ENCODE data around the gene SERPINA12. TPM values are rescaled to one million over a fixed set of nuclear protein-coding genes. Genes with fewer than 3 reads are reported as not detected.

SERPINA12 gene
- total RNA-seq, 1 experiment from 2014 or later, result not detected

DNA sequence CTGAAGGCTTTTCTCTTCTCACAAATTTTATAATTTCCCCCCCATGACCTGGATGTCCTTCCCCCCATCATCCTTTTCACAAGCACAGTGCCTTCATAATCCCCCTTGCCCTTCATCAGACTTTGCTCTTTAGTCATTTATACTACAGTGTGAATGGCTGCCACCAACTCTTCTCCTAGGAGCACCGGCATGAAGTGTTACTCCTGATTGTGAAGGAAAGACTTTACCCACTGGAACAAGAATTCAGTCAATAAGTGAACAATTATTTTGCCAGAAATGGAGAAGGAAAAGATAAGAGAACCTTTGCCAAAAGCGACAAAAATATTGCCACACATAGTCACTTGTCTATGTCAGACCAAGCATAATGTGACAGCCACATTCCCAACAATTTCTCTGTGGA lies 38.2 kb downstream of the SERPINA12 start:
- no peak overlapping the region for H3K4me2 ChIP-seq (ENCODE audit: insufficient read depth, insufficient read length, low read length)
- H3K79me1 ChIP-seq (ENCODE audit: insufficient read depth, low read depth, low read length, poor library complexity, severe bottlenecking), result no peaks in the 10 kb centered on the region
- H3K27ac Mint-ChIP-seq, result no peak overlapping the region
- no peaks in the 10 kb centered on the region; a peak in 1 of 4 replicates for H3K4me1 Mint-ChIP-seq
- no peaks in the 10 kb centered on the region for H3K79me2 ChIP-seq (ENCODE audit: insufficient read depth, low read length)
- H2AFZ ChIP-seq (ENCODE audit: low read length), result no peak overlapping the region
- H3K9ac ChIP-seq (ENCODE audit: extremely low read depth, insufficient read length, low read length), result no peak overlapping the region
- no CpG with 5 or more reads among the region's 2 CpGs for WGBS (ENCODE audit: extremely low coverage, insufficient read length, low lambda C conversion rate)
- H2BK20ac ChIP-seq (ENCODE audit: low read depth, low read length, poor library complexity, severe bottlenecking), result no peak overlapping the region
- no peak overlapping the region for H3K23ac ChIP-seq (ENCODE audit: insufficient read length, low read depth, low read length)
- no peak overlapping the region for H3K27ac ChIP-seq (ENCODE audit: insufficient read length, low read depth, low read length)
- no peak overlapping the region for H2BK12ac ChIP-seq (ENCODE audit: insufficient read length, low read depth, low read length)
- H3K23me2 ChIP-seq (ENCODE audit: insufficient read length, low read depth, low read length, poor library complexity, severe bottlenecking), result no peaks in the 10 kb centered on the region
- H4K20me1 ChIP-seq (ENCODE audit: control insufficient read depth, insufficient read depth, insufficient read length), result no peaks in the 10 kb centered on the region
- H3K14ac ChIP-seq (ENCODE audit: insufficient read depth, low read length), result no peak overlapping the region
- H2AK5ac ChIP-seq (ENCODE audit: insufficient read length, low read length), result no peak overlapping the region
- TF ChIP-seq, protein P1, sequence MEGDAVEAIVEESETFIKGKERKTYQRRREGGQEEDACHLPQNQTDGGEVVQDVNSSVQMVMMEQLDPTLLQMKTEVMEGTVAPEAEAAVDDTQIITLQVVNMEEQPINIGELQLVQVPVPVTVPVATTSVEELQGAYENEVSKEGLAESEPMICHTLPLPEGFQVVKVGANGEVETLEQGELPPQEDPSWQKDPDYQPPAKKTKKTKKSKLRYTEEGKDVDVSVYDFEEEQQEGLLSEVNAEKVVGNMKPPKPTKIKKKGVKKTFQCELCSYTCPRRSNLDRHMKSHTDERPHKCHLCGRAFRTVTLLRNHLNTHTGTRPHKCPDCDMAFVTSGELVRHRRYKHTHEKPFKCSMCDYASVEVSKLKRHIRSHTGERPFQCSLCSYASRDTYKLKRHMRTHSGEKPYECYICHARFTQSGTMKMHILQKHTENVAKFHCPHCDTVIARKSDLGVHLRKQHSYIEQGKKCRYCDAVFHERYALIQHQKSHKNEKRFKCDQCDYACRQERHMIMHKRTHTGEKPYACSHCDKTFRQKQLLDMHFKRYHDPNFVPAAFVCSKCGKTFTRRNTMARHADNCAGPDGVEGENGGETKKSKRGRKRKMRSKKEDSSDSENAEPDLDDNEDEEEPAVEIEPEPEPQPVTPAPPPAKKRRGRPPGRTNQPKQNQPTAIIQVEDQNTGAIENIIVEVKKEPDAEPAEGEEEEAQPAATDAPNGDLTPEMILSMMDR (conservative IDR thresholded peaks at IDR 0.05), result no peak
- H3K4ac ChIP-seq (ENCODE audit: low read depth, low read length), result no peak overlapping the region
- H2BK5ac ChIP-seq (ENCODE audit: insufficient read length, low read length), result no peak overlapping the region
- H2BK120ac ChIP-seq (ENCODE audit: low read depth, low read length, poor library complexity, severe bottlenecking), result no peak overlapping the region
- H4K91ac ChIP-seq (ENCODE audit: insufficient read length, low read depth, low read length), result no peak overlapping the region
- peaks cover 0 to 3% (median 0%) of the 10 kb centered on the region in 3 experiments; a peak in 1 of 7 replicates for H3K36me3 Mint-ChIP-seq (ENCODE audit: insufficient read depth in 1 of 3, low read depth in 3 of 3)
- DNase-seq, result no peak
- H4K8ac ChIP-seq (replicated peaks; ENCODE audit: insufficient read length, low read depth, low read length), result no peak overlapping the region
- no peaks in the 10 kb centered on the region for H3K9me3 ChIP-seq (ENCODE audit: control insufficient read depth, low read depth, low read length)
- no peak overlapping the region for H4K5ac ChIP-seq (ENCODE audit: insufficient read length, low read depth, low read length)
- no peak overlapping the region for H3K4me3 Mint-ChIP-seq
- H3K27me3 Mint-ChIP-seq (ENCODE audit: low read depth), result peaks cover 15% of the 10 kb centered on the region
- H3K56ac ChIP-seq (ENCODE audit: insufficient read length, low read depth, low read length), result no peak overlapping the region
- H2BK15ac ChIP-seq (ENCODE audit: low read depth, low read length), result no peak overlapping the region
- no peak overlapping the region for H3T11ph ChIP-seq (ENCODE audit: low read length)
- no peak overlapping the region for H3K18ac ChIP-seq (ENCODE audit: insufficient read length, low read depth, low read length)
- no peaks in the 10 kb centered on the region for H3K4me1 ChIP-seq (ENCODE audit: insufficient read depth, low read length)
- no peaks in the 10 kb centered on the region; the same call in 1 of the 2 replicates for H3K27me3 ChIP-seq (ENCODE audit: insufficient read depth, low read length)
- H3K9me3 Mint-ChIP-seq, result peaks cover 4 to 5% of the 10 kb centered on the region in 2 experiments; a peak in 4 of 5 replicates

Measured in H9 (cell line).